ENCODE data around the gene CDYL2.

Gene CDYL2

GRCh38 chr16:80846275-80846674 is 41.9 kb upstream of the CDYL2 start:
- no peak for TF ChIP-seq CTCF (IDR thresholded peaks at IDR 0.05; ENCODE audit: insufficient read depth, low read depth, low read length, missing control alignments)
- no peak overlapping the region for H3K4me3 ChIP-seq (ENCODE audit: low read depth, low read length)

GRCh38 chr16:80844395-80844794 is 40.0 kb upstream of the CDYL2 start:
- H3K4me3 ChIP-seq (ENCODE audit: low read depth, low read length): no peak overlapping the region
- no peak for TF ChIP-seq CTCF (IDR thresholded peaks at IDR 0.05; ENCODE audit: insufficient read depth, low read depth, low read length, missing control alignments)
- DNase-seq (ENCODE audit: low read depth): no peak

More at GRCh38 chr16:80846275-80846674, 41.9 kb upstream of the CDYL2 start:
- DNase-seq (ENCODE audit: low read depth): no peak

GRCh38 chr16:80841231-80841630 is 36.8 kb upstream of the CDYL2 start:
- DNase-seq (ENCODE audit: low read depth): no peak
- TF ChIP-seq CTCF (IDR thresholded peaks at IDR 0.05; ENCODE audit: insufficient read depth, low read depth, low read length, missing control alignments): no peak
- H3K4me3 ChIP-seq (ENCODE audit: low read depth, low read length): no peak overlapping the region

- no peak for TF ChIP-seq CTCF (IDR thresholded peaks at IDR 0.05; ENCODE audit: insufficient read depth, low read depth, low read length, missing control alignments)
- DNase-seq (ENCODE audit: low read depth): no peak
Measured at GRCh38 chr16:80837533-80838147, 33.2 kb upstream of the CDYL2 start.

GRCh38 chr16:80836846-80837245 is 32.4 kb upstream of the CDYL2 start:
- TF ChIP-seq CTCF (IDR thresholded peaks at IDR 0.05; ENCODE audit: insufficient read depth, low read depth, low read length, missing control alignments): no peak
- DNase-seq (ENCODE audit: low read depth): no peak
- no peak overlapping the region for H3K4me3 ChIP-seq (ENCODE audit: low read depth, low read length)

More at GRCh38 chr16:80837533-80838147, 33.2 kb upstream of the CDYL2 start:
- no peak overlapping the region for H3K4me3 ChIP-seq (ENCODE audit: low read depth, low read length)

GRCh38 chr16:80836202-80836601 is 31.8 kb upstream of the CDYL2 start:
- TF ChIP-seq CTCF (IDR thresholded peaks at IDR 0.05; ENCODE audit: insufficient read depth, low read depth, low read length, missing control alignments): no peak
- H3K4me3 ChIP-seq (ENCODE audit: low read depth, low read length): no peak overlapping the region
- DNase-seq (ENCODE audit: low read depth): no peak

GRCh38 chr16:80831039-80831438 is 26.6 kb upstream of the CDYL2 start:
- DNase-seq (ENCODE audit: low read depth): no peak
- no peak overlapping the region for H3K4me3 ChIP-seq (ENCODE audit: low read depth, low read length)
- no peak for TF ChIP-seq CTCF (IDR thresholded peaks at IDR 0.05; ENCODE audit: insufficient read depth, low read depth, low read length, missing control alignments)
